Measurements from ENCODE around the gene FSTL4. TPM values are rescaled to one million over a fixed set of nuclear protein-coding genes. Genes with fewer than 3 reads are reported as not detected.
A peak's percentile ranks its signal among the peaks of the same experiment; 100 is the strongest.

FSTL4 gene
- total RNA-seq, 1 donor from 2014 or later, result not detected

GRCh38 chr5:133472829-133473228 is 139.5 kb downstream of the FSTL4 start:
- no peaks in the 10 kb centered on the region for H3K9me3 Mint-ChIP-seq
- no peaks in the 10 kb centered on the region for H3K4me1 Mint-ChIP-seq (ENCODE audit: low read depth)
- no peaks in the 10 kb centered on the region for H3K36me3 Mint-ChIP-seq (ENCODE audit: low read depth)
- no peak for DNase-seq (ENCODE audit: low spot score)
- H3K27me3 Mint-ChIP-seq (ENCODE audit: insufficient read depth), result peaks cover 19% of the 10 kb centered on the region
- no peak overlapping the region for H3K27ac Mint-ChIP-seq
- H3K4me3 Mint-ChIP-seq, result no peak overlapping the region
- intact Hi-C loops (cut with micrococcal nuclease), result no loop called here

- DNase-seq (ENCODE audit: low spot score), result no peak
- H3K9me3 Mint-ChIP-seq, result no peaks in the 10 kb centered on the region
- peaks cover 19% of the 10 kb centered on the region for H3K27me3 Mint-ChIP-seq (ENCODE audit: insufficient read depth)
- H3K36me3 Mint-ChIP-seq (ENCODE audit: low read depth), result no peaks in the 10 kb centered on the region
- H3K4me3 Mint-ChIP-seq, result no peak overlapping the region
- no peak overlapping the region for H3K27ac Mint-ChIP-seq
- no peaks in the 10 kb centered on the region for H3K4me1 Mint-ChIP-seq (ENCODE audit: low read depth)
- intact Hi-C loops (cut with micrococcal nuclease), result no loop called here
Measured at GRCh38 chr5:133471699-133472098, 140.6 kb downstream of the FSTL4 start.

GRCh38 chr5:133470841-133471240 is 141.5 kb downstream of the FSTL4 start:
- Mint-ChIP-seq H3K4me1 (ENCODE audit: low read depth) (no peaks in the 10 kb centered on the region), H3K27me3 (ENCODE audit: insufficient read depth) (peaks cover 16% of the 10 kb centered on the region), H3K27ac (no peak overlapping the region), H3K4me3 (no peak overlapping the region), H3K36me3 (ENCODE audit: low read depth) (no peaks in the 10 kb centered on the region), H3K9me3 (no peaks in the 10 kb centered on the region)
- intact Hi-C loops (cut with micrococcal nuclease), result no loop called here
- no peak for DNase-seq (ENCODE audit: low spot score)

- Mint-ChIP-seq H3K4me1 (ENCODE audit: low read depth) (no peaks in the 10 kb centered on the region), H3K27ac (no peak overlapping the region), H3K9me3 (no peaks in the 10 kb centered on the region), H3K4me3 (no peak overlapping the region), H3K27me3 (ENCODE audit: insufficient read depth) (peaks cover 11% of the 10 kb centered on the region), H3K36me3 (ENCODE audit: low read depth) (no peaks in the 10 kb centered on the region)
- no peak for DNase-seq (ENCODE audit: low spot score)
- intact Hi-C loops (cut with micrococcal nuclease), result no loop called here
Measured at GRCh38 chr5:133469846-133470245, 142.5 kb downstream of the FSTL4 start.

DNA sequence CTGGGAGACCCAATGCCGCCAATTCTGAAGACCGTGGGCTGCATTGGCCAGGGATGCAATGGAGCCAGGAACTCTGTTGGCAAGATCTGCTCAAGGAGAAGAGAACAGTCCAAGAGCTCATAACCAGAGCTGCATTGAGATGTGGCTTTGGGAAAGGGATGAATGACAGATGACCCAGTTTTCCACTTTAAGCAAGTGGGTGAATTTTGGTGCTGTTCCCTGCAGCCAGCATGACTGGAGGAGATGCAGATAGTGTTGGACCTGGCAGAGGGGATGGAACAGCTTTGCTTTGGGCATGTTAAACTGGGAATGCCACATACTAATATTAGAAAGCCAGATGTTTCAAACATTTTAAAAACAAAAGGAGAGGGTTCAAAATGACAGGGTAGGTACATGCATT is 143.1 kb downstream of the FSTL4 start:
- Mint-ChIP-seq H3K27me3 (ENCODE audit: insufficient read depth) (peaks cover 6% of the 10 kb centered on the region), H3K9me3 (no peaks in the 10 kb centered on the region), H3K4me3 (no peak overlapping the region), H3K36me3 (ENCODE audit: low read depth) (no peaks in the 10 kb centered on the region), H3K27ac (no peak overlapping the region), H3K4me1 (ENCODE audit: low read depth) (no peaks in the 10 kb centered on the region)
- DNase-seq (ENCODE audit: low spot score), result no peak
- intact Hi-C loops (cut with micrococcal nuclease), result no loop called here

DNA sequence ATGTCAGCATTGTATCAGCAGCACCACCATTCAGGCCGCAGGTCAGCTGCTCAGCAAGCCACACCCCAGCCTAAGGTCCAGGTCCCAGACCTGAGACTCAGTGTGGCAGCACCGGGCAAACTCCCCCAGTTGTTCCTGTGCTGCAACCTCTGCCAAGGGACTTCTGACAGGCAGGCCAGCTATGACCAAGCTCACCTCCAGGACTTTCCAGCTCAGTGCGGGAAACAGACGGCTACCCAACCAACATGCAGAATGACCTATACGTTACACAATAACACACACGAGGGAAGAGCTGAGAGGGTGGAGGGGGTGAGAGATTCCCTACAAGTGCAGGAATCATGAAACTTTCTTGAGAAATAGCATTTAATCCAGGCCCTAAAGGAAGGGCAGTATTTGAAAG is 143.7 kb downstream of the FSTL4 start:
- Mint-ChIP-seq H3K27me3 (ENCODE audit: insufficient read depth) (peaks cover 2% of the 10 kb centered on the region), H3K9me3 (no peaks in the 10 kb centered on the region), H3K27ac (no peak overlapping the region), H3K36me3 (ENCODE audit: low read depth) (no peaks in the 10 kb centered on the region), H3K4me1 (ENCODE audit: low read depth) (no peaks in the 10 kb centered on the region), H3K4me3 (no peak overlapping the region)
- DNase-seq (ENCODE audit: low spot score), result no peak
- intact Hi-C loops (cut with micrococcal nuclease), result no loop called here

DNA sequence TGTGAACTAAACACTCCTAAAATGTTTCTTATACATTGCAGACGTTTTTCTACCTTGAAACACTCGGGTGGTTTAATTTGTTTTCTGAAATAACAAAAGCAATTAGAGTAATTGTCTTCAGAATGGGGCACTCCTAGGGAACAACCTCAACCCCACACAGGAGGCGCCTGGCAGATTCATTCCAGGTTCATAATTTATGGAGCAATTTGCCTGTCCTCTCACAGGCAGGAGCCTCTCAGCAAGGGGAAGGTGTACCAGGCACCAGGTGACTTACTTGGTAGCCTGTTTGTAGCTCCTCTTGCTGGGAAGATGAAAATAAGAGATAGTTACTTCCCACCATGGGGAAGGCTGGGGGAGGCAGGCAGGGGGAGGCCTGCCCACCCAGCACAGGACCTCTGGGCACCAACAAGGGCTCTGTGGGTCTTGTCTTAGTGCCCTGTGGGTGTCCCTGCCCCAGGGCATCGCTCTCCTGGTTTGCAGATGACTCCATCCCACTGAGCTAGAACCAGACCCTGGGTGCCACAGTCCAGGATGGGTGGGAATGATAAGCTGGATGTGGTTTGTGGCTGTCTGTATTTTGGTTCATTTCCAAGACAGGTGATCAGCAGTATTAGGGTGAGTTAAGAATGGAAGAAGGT is 144.4 kb downstream of the FSTL4 start:
- no peak for DNase-seq (ENCODE audit: low spot score)
- H3K4me3 Mint-ChIP-seq, result no peak overlapping the region
- H3K27ac Mint-ChIP-seq, result no peak overlapping the region
- no peaks in the 10 kb centered on the region for H3K4me1 Mint-ChIP-seq (ENCODE audit: low read depth)
- H3K27me3 Mint-ChIP-seq (ENCODE audit: insufficient read depth), result peaks cover 1% of the 10 kb centered on the region
- intact Hi-C loops (cut with micrococcal nuclease), result no loop called here
- no peaks in the 10 kb centered on the region for H3K36me3 Mint-ChIP-seq (ENCODE audit: low read depth)
- H3K9me3 Mint-ChIP-seq, result no peaks in the 10 kb centered on the region

DNA sequence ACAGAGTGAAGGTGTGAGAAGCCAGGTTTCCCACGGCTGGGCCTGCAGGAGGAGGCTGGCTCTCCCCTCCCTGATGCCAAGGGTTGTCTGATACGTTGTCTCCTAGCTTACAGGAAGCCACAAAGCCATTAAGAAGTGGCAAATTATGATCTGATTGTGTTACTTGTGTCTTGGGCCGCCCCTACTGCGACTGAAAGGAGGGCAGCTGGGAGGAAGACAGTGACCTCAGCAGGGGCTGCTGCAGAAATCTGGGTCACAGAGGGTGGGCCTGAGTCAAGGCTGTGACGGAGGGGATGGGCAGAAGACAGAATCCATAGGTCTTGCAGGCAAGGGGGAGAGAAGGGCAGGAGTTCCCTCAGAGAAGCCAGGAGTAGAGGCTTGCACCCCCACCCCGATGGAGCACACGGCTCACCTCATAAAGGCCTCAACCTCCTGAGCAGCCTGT is 145.0 kb downstream of the FSTL4 start:
- Mint-ChIP-seq H3K36me3 (ENCODE audit: low read depth) (no peaks in the 10 kb centered on the region), H3K4me3 (no peak overlapping the region), H3K27me3 (ENCODE audit: insufficient read depth) (no peaks in the 10 kb centered on the region), H3K9me3 (no peaks in the 10 kb centered on the region), H3K27ac (no peak overlapping the region), H3K4me1 (ENCODE audit: low read depth) (no peaks in the 10 kb centered on the region)
- no peak for DNase-seq (ENCODE audit: low spot score)
- intact Hi-C loops (cut with micrococcal nuclease), result no loop called here

DNA sequence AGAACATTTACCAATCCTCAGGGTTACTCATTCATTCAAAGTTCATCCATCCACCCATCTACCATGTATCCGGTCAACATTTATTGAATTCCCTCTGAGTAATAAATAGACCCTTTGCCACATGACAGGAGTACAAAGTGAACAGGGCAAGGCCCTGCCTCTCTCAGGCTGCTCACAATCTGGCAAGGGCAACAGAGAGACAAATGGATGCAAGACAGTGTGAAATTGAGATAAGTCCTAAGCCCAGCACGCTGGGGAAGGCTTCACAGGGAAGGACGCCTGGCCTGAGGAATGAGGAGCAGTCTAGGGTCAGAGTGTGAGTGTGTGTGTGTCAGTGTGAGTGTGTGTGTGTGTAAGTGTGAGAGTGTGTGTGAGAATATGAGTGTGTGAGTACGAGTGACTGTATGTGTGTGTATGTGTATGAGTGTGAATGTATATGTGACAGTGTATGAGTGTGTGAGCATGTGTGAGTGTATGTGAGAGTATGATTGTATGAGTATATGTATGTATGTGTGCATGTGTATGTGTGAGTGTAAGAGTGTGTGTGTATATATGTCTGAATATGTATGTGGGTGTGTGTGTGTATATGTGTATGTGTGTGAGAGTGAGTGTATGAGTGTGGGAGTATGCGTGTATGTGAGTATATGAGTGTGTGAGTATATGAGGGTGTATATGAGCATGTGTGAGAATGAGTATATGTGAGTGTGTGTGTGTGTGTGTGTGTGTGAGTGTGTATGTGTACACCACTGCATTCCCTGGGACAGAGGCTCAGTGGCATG is 145.6 kb downstream of the FSTL4 start:
- no peaks in the 10 kb centered on the region for H3K9me3 Mint-ChIP-seq
- no peak overlapping the region for H3K4me3 Mint-ChIP-seq
- no peak for DNase-seq (ENCODE audit: low spot score)
- H3K27ac Mint-ChIP-seq, result no peak overlapping the region
- no peaks in the 10 kb centered on the region for H3K4me1 Mint-ChIP-seq (ENCODE audit: low read depth)
- H3K36me3 Mint-ChIP-seq (ENCODE audit: low read depth), result no peaks in the 10 kb centered on the region
- no peaks in the 10 kb centered on the region for H3K27me3 Mint-ChIP-seq (ENCODE audit: insufficient read depth)
- intact Hi-C loops (cut with micrococcal nuclease), result no loop called here

DNA sequence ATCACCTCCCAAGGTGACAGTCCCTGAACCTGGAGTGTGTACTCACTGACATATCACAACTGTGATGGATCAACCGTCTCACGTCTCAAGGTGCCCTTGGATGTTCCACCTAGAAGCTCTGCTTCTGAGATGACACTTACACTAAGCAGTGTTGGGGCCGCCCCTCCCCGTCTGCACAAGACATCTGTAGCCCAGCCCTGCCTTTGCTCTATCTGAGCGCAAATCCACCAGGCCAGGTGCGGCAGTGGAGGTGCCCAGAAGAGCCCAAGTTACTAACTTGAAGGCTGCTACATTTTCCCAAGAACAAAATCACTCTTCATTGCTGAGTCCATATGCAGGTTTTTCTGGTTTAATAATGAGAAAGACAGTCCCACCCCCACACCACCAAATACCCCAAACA is 148.3 kb downstream of the FSTL4 start:
- H3K9me3 Mint-ChIP-seq, result no peaks in the 10 kb centered on the region
- intact Hi-C loops (cut with micrococcal nuclease), result no loop called here
- no peak overlapping the region for H3K4me3 Mint-ChIP-seq
- DNase-seq (ENCODE audit: low spot score), result no peak
- no peak overlapping the region for H3K27ac Mint-ChIP-seq
- no peaks in the 10 kb centered on the region for H3K4me1 Mint-ChIP-seq (ENCODE audit: low read depth)
- peaks cover 3% of the 10 kb centered on the region for H3K27me3 Mint-ChIP-seq (ENCODE audit: insufficient read depth)
- no peaks in the 10 kb centered on the region for H3K36me3 Mint-ChIP-seq (ENCODE audit: low read depth)

- DNase-seq (ENCODE audit: low spot score), result no peak
- Mint-ChIP-seq H3K27me3 (ENCODE audit: insufficient read depth) (peaks cover 11% of the 10 kb centered on the region), H3K4me1 (ENCODE audit: low read depth) (no peaks in the 10 kb centered on the region), H3K36me3 (ENCODE audit: low read depth) (no peaks in the 10 kb centered on the region), H3K4me3 (no peak overlapping the region), H3K27ac (no peak overlapping the region), H3K9me3 (no peaks in the 10 kb centered on the region)
- intact Hi-C loops (cut with micrococcal nuclease), result no loop called here
Measured at GRCh38 chr5:133461796-133462516, 150.4 kb downstream of the FSTL4 start.

DNA sequence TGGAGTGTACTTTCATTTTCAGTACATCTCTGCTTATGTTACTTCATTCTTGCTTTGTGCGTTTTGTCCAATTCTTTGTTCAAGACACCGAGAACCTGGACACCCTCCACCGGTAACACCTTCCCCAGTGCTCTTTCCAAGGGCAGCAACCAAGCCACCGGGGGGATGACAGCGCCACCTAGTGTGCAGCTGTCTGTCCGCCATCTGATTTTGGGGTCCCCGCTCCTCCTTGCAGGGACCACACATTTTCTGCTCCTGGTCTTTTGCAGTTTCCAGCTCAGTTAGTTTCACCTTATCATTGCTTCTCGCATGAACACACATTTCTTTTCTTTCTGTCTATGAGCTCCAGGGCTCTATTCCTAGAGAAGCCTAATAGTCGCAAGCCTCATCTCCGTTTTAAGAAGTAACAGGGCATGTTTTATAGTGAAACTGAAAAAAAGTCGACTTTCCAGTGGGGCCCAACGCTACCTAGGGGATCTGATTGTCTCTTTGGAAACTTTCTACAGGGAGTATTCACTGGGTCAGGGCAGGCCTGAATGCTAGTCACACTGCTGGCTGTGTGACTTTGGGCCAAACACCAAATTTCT is 152.1 kb downstream of the FSTL4 start:
- no peaks in the 10 kb centered on the region for H3K9me3 Mint-ChIP-seq
- no peaks in the 10 kb centered on the region for H3K36me3 Mint-ChIP-seq (ENCODE audit: low read depth)
- H3K27me3 Mint-ChIP-seq (ENCODE audit: insufficient read depth), result peaks cover 14% of the 10 kb centered on the region
- H3K27ac Mint-ChIP-seq, result no peak overlapping the region
- peak; percentile 12 for DNase-seq (ENCODE audit: low spot score)
- intact Hi-C loops (cut with micrococcal nuclease), result loop anchor here (1.0 kb wide), 1 partner anchor 349 kb away; no protein-coding TSS in a partner anchor
- H3K4me1 Mint-ChIP-seq (ENCODE audit: low read depth), result no peaks in the 10 kb centered on the region
- H3K4me3 Mint-ChIP-seq, result no peak overlapping the region

Data from activated T-helper 1 cell treated with anti-CD3 and anti-CD28 coated beads, Interleukin-12 subunit alpha, Interleukin-12 subunit beta, Interleukin-2, Interleukin-4 antibody, amounts not matched to agents 30 ng/mL and 10 ng/mL and 1 ng/mL, durations not matched to agents 14 hours and 24 hours and 36 hours (primary cell).